Neuronal stem cell (in vitro differentiated cells): Measurements from ENCODE around the gene SLC66A2.

Source experiments
- DNase-seq: peaks from one replicate; pipeline ENCODE4 v3.0.0-alpha.2; 2013; ENCODE audit warnings: low spot score
- H2AFZ ChIP-seq: one replicate; pipeline ENCODE4 v1.6.1; 2013; ENCODE audit warnings: mild to moderate bottlenecking, low read length, inconsistent platforms
- H2AK5ac ChIP-seq: 2 replicates; pipeline ENCODE4 v1.6.1; 2013; ENCODE audit warnings: low read depth, mild to moderate bottlenecking, inconsistent platforms, low read length, moderate library complexity, mixed read lengths
- H2BK120ac ChIP-seq: 2 replicates; pipeline ENCODE4 v1.6.1; 2013; ENCODE audit warnings: low read depth, mild to moderate bottlenecking, inconsistent platforms, low read length, moderate library complexity, mixed read lengths
- H2BK12ac ChIP-seq: one replicate; pipeline ENCODE4 v1.6.1; 2013; ENCODE audit warnings: low read length, inconsistent platforms
- H2BK15ac ChIP-seq: 2 replicates; pipeline ENCODE4 v1.6.1; 2013; ENCODE audit warnings: mild to moderate bottlenecking, low read length, inconsistent platforms, mixed read lengths
- H2BK5ac ChIP-seq: one replicate; pipeline ENCODE4 v1.6.1; 2013; ENCODE audit warnings: inconsistent platforms, mild to moderate bottlenecking, low read length, moderate library complexity
- H3K14ac ChIP-seq: one replicate; pipeline ENCODE4 v1.6.1; 2013; ENCODE audit warnings: low read length, inconsistent platforms
- H3K18ac ChIP-seq: 2 replicates; pipeline ENCODE4 v1.6.1; 2013; ENCODE audit warnings: low read length, inconsistent platforms
- H3K23ac ChIP-seq: 2 replicates; pipeline ENCODE4 v1.6.1; 2013; ENCODE audit warnings: low read depth, mild to moderate bottlenecking, mixed read lengths, low read length, inconsistent platforms; ENCODE audit not compliant: poor library complexity
- H3K27ac ChIP-seq: replicated peaks from 3 replicates; pipeline ENCODE4 v1.5.1; 2013; ENCODE audit warnings: low read length, inconsistent platforms
- H3K27me3 ChIP-seq, 3 experiments: 2 replicates each; pipeline ENCODE4 v1.6.1; 2013; ENCODE audit warnings: low read length in 3 of 3, mild to moderate bottlenecking in 2 of 3, inconsistent platforms in 1 of 3, low read depth in 1 of 3, mixed read lengths in 1 of 3, moderate library complexity in 1 of 3; ENCODE audit not compliant: control insufficient read depth in 3 of 3, insufficient read depth in 3 of 3
- H3K36me3 ChIP-seq, 2 donors: replicated peaks in 1 of 2; 2 replicates each; pipeline ENCODE4 v1.6.1; 2013; ENCODE audit warnings: low read length in 2 of 2; ENCODE audit not compliant: control insufficient read depth in 2 of 2, insufficient read depth in 2 of 2
- H3K4ac ChIP-seq: 2 replicates; pipeline ENCODE4 v1.6.1; 2013; ENCODE audit warnings: inconsistent platforms, mild to moderate bottlenecking, low read length, moderate library complexity
- H3K4me1 ChIP-seq, 2 donors: 1 replicate in 1 of 2; 2 replicates in 1 of 2; pipeline ENCODE4 v1.6.1; 2013; ENCODE audit warnings: low read length in 2 of 2, low read depth in 1 of 2; ENCODE audit not compliant: control insufficient read depth in 2 of 2, insufficient read depth in 1 of 2
- H3K4me2 ChIP-seq: one replicate; pipeline ENCODE4 v1.6.1; 2013; ENCODE audit warnings: mild to moderate bottlenecking, low read length, inconsistent platforms; ENCODE audit not compliant: insufficient read depth, poor library complexity, severe bottlenecking
- H3K4me3 ChIP-seq, 2 donors: 2 replicates each; pipeline ENCODE4 v1.5.1; 2013; ENCODE audit warnings: low read length in 2 of 2, mild to moderate bottlenecking in 2 of 2, inconsistent platforms in 1 of 2, moderate library complexity in 1 of 2
- H3K79me1 ChIP-seq: one replicate; pipeline ENCODE4 v1.6.1; 2013; ENCODE audit warnings: low read depth, mild to moderate bottlenecking, inconsistent platforms, low read length, moderate library complexity
- H3K9ac ChIP-seq: one replicate; pipeline ENCODE4 v1.6.1; 2013; ENCODE audit warnings: mild to moderate bottlenecking, low read depth, low read length, inconsistent platforms; ENCODE audit not compliant: poor library complexity
- H3K9me3 ChIP-seq, 2 donors: replicated peaks in 1 of 2; 2 replicates each; pipeline versions ENCODE3 to v1.6.1; 2013; ENCODE audit warnings: low read length in 2 of 2, mild to moderate bottlenecking in 2 of 2, inconsistent platforms in 1 of 2, low read depth in 1 of 2, mixed read lengths in 1 of 2, moderate library complexity in 1 of 2; ENCODE audit not compliant: control insufficient read depth in 2 of 2, insufficient read depth in 1 of 2
- H4K8ac ChIP-seq: one replicate; pipeline ENCODE4 v1.6.1; 2013; ENCODE audit warnings: low read depth, mild to moderate bottlenecking, inconsistent platforms, low read length, moderate library complexity
- H4K91ac ChIP-seq: one replicate; pipeline ENCODE4 v1.6.1; 2013; ENCODE audit warnings: low read length, low read depth, mild to moderate bottlenecking, inconsistent platforms; ENCODE audit not compliant: poor library complexity
- WGBS, 2 donors: extraction: QIAGEN DNeasy Blood & Tissue Kit; methylation state at CpG; one replicate each; pipeline ENCODE4 v1.1.7; 2013; ENCODE audit warnings: missing lambda C conversion rate in 2 of 2, mixed read lengths in 1 of 2; ENCODE audit not compliant: insufficient read length in 2 of 2, insufficient replicate concordance in 1 of 2; ENCODE audit errors: extremely low coverage in 2 of 2; 5-methylcytosine and 5-hydroxymethylcytosine counted together

The SLC66A2 gene

GRCh38 chr18:79898952-79899608 lies 52.4 kb downstream of the SLC66A2 start:
- peak overlapping the region in 1 of 2 donors; percentile 24 for H3K4me3 ChIP-seq
- H3K9ac ChIP-seq = no peak overlapping the region
- H3K9me3 ChIP-seq = peaks cover 35 to 51% of the 10 kb centered on the region in 2 donors
- no peaks in the 10 kb centered on the region for H3K27me3 ChIP-seq
- H2AK5ac ChIP-seq = no peak overlapping the region
- H2BK120ac ChIP-seq = no peak overlapping the region
- no peak overlapping the region for H2BK15ac ChIP-seq
- H3K79me1 ChIP-seq = peaks cover 2% of the 10 kb centered on the region
- no peak overlapping the region for H3K27ac ChIP-seq
- H3K4me1 ChIP-seq = no peaks in the 10 kb centered on the region
- no CpG with 5 or more reads among the region's 70 CpGs for WGBS, 2 donors
- no peak overlapping the region for H2AFZ ChIP-seq
- H3K4me2 ChIP-seq = no peak overlapping the region
- no peak overlapping the region for H2BK5ac ChIP-seq
- DNase-seq = no peak
- H4K91ac ChIP-seq = no peak overlapping the region
- peaks cover 5 to 23% of the 10 kb centered on the region in 2 donors for H3K36me3 ChIP-seq
- H3K18ac ChIP-seq = no peak overlapping the region
- H2BK12ac ChIP-seq = no peak overlapping the region
- peak overlapping the region; percentile 65 for H4K8ac ChIP-seq
- peak overlapping the region; percentile 38 for H3K14ac ChIP-seq
- H3K23ac ChIP-seq = peak overlapping the region; percentile 65
- H3K4ac ChIP-seq = no peak overlapping the region

- Histone ChIP-seq H3K4me3 (peak overlapping the region in 1 of 2 donors; percentile 50), H4K8ac (no peak overlapping the region), H2AK5ac (no peak overlapping the region), H3K18ac (no peak overlapping the region), H2AFZ (no peak overlapping the region), H3K9ac (no peak overlapping the region), H3K27me3 (no peaks in the 10 kb centered on the region), H2BK15ac (no peak overlapping the region), H3K4me2 (no peak overlapping the region), H3K4ac (no peak overlapping the region), H3K27ac (no peak overlapping the region), H2BK120ac (no peak overlapping the region), H2BK12ac (no peak overlapping the region), H3K36me3 (peaks cover 2 to 13% of the 10 kb centered on the region in 2 donors), H4K91ac (no peak overlapping the region), H3K23ac (no peak overlapping the region), H3K79me1 (peaks cover 2% of the 10 kb centered on the region), H2BK5ac (no peak overlapping the region), H3K14ac (no peak overlapping the region), H3K4me1 (no peaks in the 10 kb centered on the region), H3K9me3 (peaks cover 40 to 46% of the 10 kb centered on the region in 2 donors)
- no peak for DNase-seq
- no CpG with 5 or more reads among the region's 15 CpGs for WGBS, 2 donors
These were observed 53.4 kb downstream of the SLC66A2 start for GRCh38 chr18:79897940-79898625.

DNA sequence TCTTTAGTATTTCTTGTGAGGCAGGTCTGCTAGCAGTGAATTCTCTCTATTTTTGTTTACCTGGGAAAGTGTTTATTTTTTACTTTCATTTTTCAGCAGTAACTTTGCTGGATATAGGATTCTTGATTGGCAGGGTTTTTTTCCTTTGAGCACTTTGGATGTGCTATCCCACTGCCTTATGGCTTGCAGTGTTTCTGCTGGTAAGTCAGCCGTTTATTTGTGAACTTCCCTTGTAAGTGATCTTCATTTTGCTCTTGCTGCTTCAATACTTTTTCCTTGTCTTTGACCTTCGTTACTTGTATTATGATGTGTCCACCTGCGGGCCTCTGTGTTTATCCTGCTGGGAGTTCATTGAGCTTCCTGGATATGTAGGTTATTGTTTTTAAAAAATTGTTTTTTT lies 54.7 kb downstream of the SLC66A2 start:
- H3K4ac ChIP-seq = no peak overlapping the region
- no peak overlapping the region for H3K9ac ChIP-seq
- H2BK15ac ChIP-seq = no peak overlapping the region
- no peak overlapping the region for H3K27ac ChIP-seq
- H3K27me3 ChIP-seq = no peaks in the 10 kb centered on the region
- no peak overlapping the region for H4K91ac ChIP-seq
- H3K79me1 ChIP-seq = peaks cover 2% of the 10 kb centered on the region
- H3K23ac ChIP-seq = no peak overlapping the region
- H3K9me3 ChIP-seq = peaks cover 35 to 39% of the 10 kb centered on the region in 2 donors
- WGBS, 2 donors = no CpG with 5 or more reads among the region's 3 CpGs
- no peak overlapping the region for H3K14ac ChIP-seq
- H2BK5ac ChIP-seq = no peak overlapping the region
- H3K4me1 ChIP-seq = no peaks in the 10 kb centered on the region
- H3K36me3 ChIP-seq = no peaks in the 10 kb centered on the region
- H2AFZ ChIP-seq = no peak overlapping the region
- H2BK120ac ChIP-seq = no peak overlapping the region
- H3K4me2 ChIP-seq = no peak overlapping the region
- no peak overlapping the region for H2AK5ac ChIP-seq
- no peak overlapping the region for H2BK12ac ChIP-seq
- no peak overlapping the region for H3K18ac ChIP-seq
- no peak for DNase-seq
- no peak overlapping the region for H3K4me3 ChIP-seq
- H4K8ac ChIP-seq = no peak overlapping the region

DNA sequence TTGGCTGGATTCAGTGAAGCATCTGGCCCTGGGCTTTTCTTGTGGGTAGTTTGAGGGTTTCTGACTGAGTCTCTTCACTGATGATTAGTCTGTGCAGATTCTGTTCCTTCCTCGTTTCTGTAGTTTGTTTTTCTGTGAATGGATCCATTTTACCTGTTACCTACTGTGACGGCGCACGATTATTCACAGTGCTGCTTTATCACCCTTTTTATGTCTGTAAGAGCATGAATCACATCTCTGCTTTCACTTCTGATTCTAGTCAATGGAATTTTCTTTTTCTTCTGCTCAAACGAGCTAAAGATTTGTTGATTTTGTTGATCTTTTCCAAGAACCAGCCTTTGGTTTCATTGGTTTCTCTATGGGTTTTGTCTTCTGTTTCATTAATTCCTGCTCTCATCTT lies 60.8 kb downstream of the SLC66A2 start:
- no peak overlapping the region for H3K14ac ChIP-seq
- H3K27ac ChIP-seq = no peak overlapping the region
- no peak for DNase-seq
- no peaks in the 10 kb centered on the region for H3K4me1 ChIP-seq
- no peak overlapping the region for H2BK5ac ChIP-seq
- WGBS, 2 donors = no CpG with 5 or more reads among the region's 5 CpGs
- H3K4me3 ChIP-seq = no peak overlapping the region
- H3K4me2 ChIP-seq = no peak overlapping the region
- H4K91ac ChIP-seq = no peak overlapping the region
- no peak overlapping the region for H2AFZ ChIP-seq
- no peak overlapping the region for H2BK15ac ChIP-seq
- no peaks in the 10 kb centered on the region for H3K79me1 ChIP-seq
- no peak overlapping the region for H2BK120ac ChIP-seq
- H3K36me3 ChIP-seq = no peaks in the 10 kb centered on the region
- H2AK5ac ChIP-seq = no peak overlapping the region
- no peaks in the 10 kb centered on the region for H3K27me3 ChIP-seq
- no peak overlapping the region for H3K23ac ChIP-seq
- H3K9ac ChIP-seq = no peak overlapping the region
- no peak overlapping the region for H2BK12ac ChIP-seq
- H4K8ac ChIP-seq = no peak overlapping the region
- no peak overlapping the region for H3K18ac ChIP-seq
- peaks cover 12 to 22% of the 10 kb centered on the region in 2 donors for H3K9me3 ChIP-seq
- H3K4ac ChIP-seq = no peak overlapping the region
